A673 (cell line): ENCODE results near the gene PGF. TPM values are rescaled to one million over a fixed set of nuclear protein-coding genes. Genes with fewer than 3 reads are reported as not detected.

Experiments used
- BruUV-seq: library from RNA; stranded (reverse); fragments of 400-500 nt; replicated peaks from 2 replicates; lab custom pipeline; 2021; lab: Mats Ljungman, UMichigan
- CTCF ChIA-PET: fragments of 300-600 bp; sonication (Branson Sonifier 250); formaldehyde crosslinking; loops from one replicate; lab custom pipeline; 2022; ENCODE audit warnings: antibody characterized with exemption; lab: Charles Lee
- POLR2A ChIA-PET: fragments of 300-600 bp; sonication (Branson Sonifier 250); formaldehyde crosslinking; loops from one replicate; lab custom pipeline; 2022; ENCODE audit warnings: antibody characterized with exemption; ENCODE audit not compliant: low non-redundant PET; lab: Charles Lee
- DNase-seq: peaks from one replicate; pipeline ENCODE4 v3.0.0-alpha.2; 2015; ENCODE audit warnings: low spot score
- H3K27ac ChIP-seq: fragments of 200-600 bp; sonication (generic); 2 replicates; pipeline ENCODE4 v1.5.1; 2016; ENCODE audit warnings: mixed run types, low read depth, mild to moderate bottlenecking, mixed read lengths, antibody characterized with exemption, low read length; ENCODE audit not compliant: poor library complexity, severe bottlenecking
- H3K27me3 ChIP-seq: fragments of 200-600 bp; sonication (generic); replicated peaks from 2 replicates; pipeline ENCODE4 v1.6.1; 2017; ENCODE audit warnings: mixed run types, low read depth, mild to moderate bottlenecking, mixed read lengths, antibody characterized with exemption, low read length; ENCODE audit not compliant: insufficient read depth, poor library complexity
- H3K36me3 ChIP-seq: fragments of 200-600 bp; sonication (generic); 2 replicates; pipeline ENCODE4 v1.6.1; 2016; ENCODE audit warnings: mixed run types, mild to moderate bottlenecking, mixed read lengths, antibody characterized with exemption, low read length; ENCODE audit not compliant: insufficient read depth, poor library complexity, severe bottlenecking
- H3K4me1 ChIP-seq: fragments of 200-600 bp; sonication (generic); 2 replicates; pipeline ENCODE4 v1.6.1; 2017; ENCODE audit warnings: mixed run types, mild to moderate bottlenecking, mixed read lengths, antibody characterized with exemption, low read length; ENCODE audit not compliant: insufficient read depth, poor library complexity, severe bottlenecking
- H3K4me3 ChIP-seq: fragments of 200-600 bp; sonication (generic); 2 replicates; pipeline ENCODE4 v1.5.1; 2016; ENCODE audit warnings: low read depth, mixed run types, mild to moderate bottlenecking, mixed read lengths, low read length; ENCODE audit not compliant: poor library complexity, severe bottlenecking
- H3K9me3 ChIP-seq: fragments of 200-600 bp; sonication (generic); 2 replicates; pipeline ENCODE4 v1.6.1; 2016; ENCODE audit warnings: mixed run types, low read depth, mild to moderate bottlenecking, mixed read lengths, antibody characterized with exemption, low read length; ENCODE audit not compliant: poor library complexity, severe bottlenecking
- EZH2 ChIP-seq: fragments of 200-600 bp; sonication (generic); IDR thresholded peaks from 2 replicates; pipeline ENCODE4 v1.6.1; 2017; ENCODE audit warnings: borderline replicate concordance, low read depth, mild to moderate bottlenecking, mixed read lengths, antibody characterized with exemption, low read length; ENCODE audit not compliant: poor library complexity, severe bottlenecking
- intact Hi-C: fragments of 100-400 bp; cut with micrococcal nuclease; formaldehyde crosslinking; loops from one replicate; pipeline ENCODE4 v1.10.0; 2022; ENCODE audit not compliant: unreplicated experiment
- total RNA-seq: library from RNA; stranded (reverse); gene quantifications from 2 replicates; pipeline ENCODE4 v1.2.3, GENCODE V29; 2021
- TF ChIP-seq, protein P1 (sequence below): fragments of 300-800, 200-600 bp; sonication (generic); conservative IDR thresholded peaks from 2 replicates; pipeline ENCODE4 v1.5.1; 2017; ENCODE audit warnings: low read depth, mild to moderate bottlenecking, antibody characterized with exemption, low read length, moderate library complexity, mixed read lengths

PGF gene
- total RNA-seq, 1 experiment from 2014 or later = 48.1 TPM

GRCh38 chr14:74892745-74893144 is 62.7 kb downstream of the PGF start:
- H3K9me3 ChIP-seq = no peaks in the 10 kb centered on the region
- intact Hi-C loops = no loop called here
- POLR2A ChIA-PET = no interaction called here
- no TSS peak for BruUV-seq
- no peak overlapping the region for H3K4me3 ChIP-seq
- CTCF ChIA-PET = interaction anchor here (0.6 to 1.1 kb wide), 2 partner anchors 32 kb away, joined by 3 to 5 read pairs; no protein-coding TSS in a partner anchor
- H3K27me3 ChIP-seq = no peaks in the 10 kb centered on the region
- H3K27ac ChIP-seq = no peak overlapping the region
- DNase-seq = no peak
- H3K4me1 ChIP-seq = no peaks in the 10 kb centered on the region
- peaks cover 90% of the 10 kb centered on the region for H3K36me3 ChIP-seq
- TF ChIP-seq, protein P1, sequence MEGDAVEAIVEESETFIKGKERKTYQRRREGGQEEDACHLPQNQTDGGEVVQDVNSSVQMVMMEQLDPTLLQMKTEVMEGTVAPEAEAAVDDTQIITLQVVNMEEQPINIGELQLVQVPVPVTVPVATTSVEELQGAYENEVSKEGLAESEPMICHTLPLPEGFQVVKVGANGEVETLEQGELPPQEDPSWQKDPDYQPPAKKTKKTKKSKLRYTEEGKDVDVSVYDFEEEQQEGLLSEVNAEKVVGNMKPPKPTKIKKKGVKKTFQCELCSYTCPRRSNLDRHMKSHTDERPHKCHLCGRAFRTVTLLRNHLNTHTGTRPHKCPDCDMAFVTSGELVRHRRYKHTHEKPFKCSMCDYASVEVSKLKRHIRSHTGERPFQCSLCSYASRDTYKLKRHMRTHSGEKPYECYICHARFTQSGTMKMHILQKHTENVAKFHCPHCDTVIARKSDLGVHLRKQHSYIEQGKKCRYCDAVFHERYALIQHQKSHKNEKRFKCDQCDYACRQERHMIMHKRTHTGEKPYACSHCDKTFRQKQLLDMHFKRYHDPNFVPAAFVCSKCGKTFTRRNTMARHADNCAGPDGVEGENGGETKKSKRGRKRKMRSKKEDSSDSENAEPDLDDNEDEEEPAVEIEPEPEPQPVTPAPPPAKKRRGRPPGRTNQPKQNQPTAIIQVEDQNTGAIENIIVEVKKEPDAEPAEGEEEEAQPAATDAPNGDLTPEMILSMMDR = no peak
- TF ChIP-seq EZH2 = no peak

GRCh38 chr14:74891870-74892269 is 63.5 kb downstream of the PGF start:
- CTCF ChIA-PET = no interaction called here
- Histone ChIP-seq H3K4me1 (no peaks in the 10 kb centered on the region), H3K27ac (no peak overlapping the region), H3K36me3 (peaks cover 81% of the 10 kb centered on the region), H3K27me3 (no peaks in the 10 kb centered on the region), H3K4me3 (no peak overlapping the region), H3K9me3 (no peaks in the 10 kb centered on the region)
- POLR2A ChIA-PET = interaction anchor here (0.5 kb wide), 1 partner anchor 90 kb away, joined by 9 read pairs; no protein-coding TSS in a partner anchor
- TF ChIP-seq EZH2 = no peak
- TF ChIP-seq, protein P1 = no peak
- no peak for DNase-seq
- BruUV-seq = no TSS peak
- intact Hi-C loops = no loop called here

Other genes starting within 250 kb of the PGF start
- 48.7 and 52.1 TPM in 2 replicates for gene AREL1, start 242.5 kb downstream of the PGF start, total RNA-seq
- gene FCF1, start 242.5 kb downstream of the PGF start, total RNA-seq = 73.1 and 74.2 TPM in 2 replicates
- 91.2 and 94.3 TPM in 2 replicates for gene YLPM1, start 192.3 kb downstream of the PGF start, total RNA-seq
- gene PROX2, start 79.5 kb downstream of the PGF start, total RNA-seq = not detected in 2 replicates
- gene DLST, start 73.7 kb downstream of the PGF start, total RNA-seq = 139 and 145 TPM in 2 replicates
- 0.80 and 1.0 TPM in 2 replicates for gene RPS6KL1, start 32.3 kb downstream of the PGF start, total RNA-seq
- 93.3 and 106 TPM in 2 replicates for gene EIF2B2, start 47.3 kb upstream of the PGF start, total RNA-seq
- 21.0 and 24.0 TPM in 2 replicates for gene MLH3, start 95.9 kb upstream of the PGF start, total RNA-seq
- gene ACYP1, start 108.4 kb upstream of the PGF start, total RNA-seq = 47.1 and 50.2 TPM in 2 replicates
- 1.0 TPM in 2 replicates for gene ZC2HC1C, start 114.0 kb upstream of the PGF start, total RNA-seq
- gene NEK9, start 171.5 kb upstream of the PGF start, total RNA-seq = 75.8 and 76.1 TPM in 2 replicates
- 275 and 278 TPM in 2 replicates for gene TMED10, start 221.0 kb upstream of the PGF start, total RNA-seq